ENCODE measurements around the gene DRC7. TPM values are rescaled to one million over a fixed set of nuclear protein-coding genes. Genes with fewer than 3 reads are reported as not detected.

The DRC7 gene
- total RNA-seq, 1 experiment from 2014 or later, result not detected

- intact Hi-C loops (cut with micrococcal nuclease), result no loop called here
- ChIA-PET POLR2A (no interaction called here), CTCF (interaction anchor here (0.7 to 2.2 kb wide), 8 partner anchors 50 to 248 kb away, joined by 3 to 12 read pairs (median 4); no protein-coding TSS in a partner anchor)
- H3K27ac Mint-ChIP-seq (ENCODE audit: low read depth, unreplicated experiment), result no peak overlapping the region
- H3K9me3 Mint-ChIP-seq (ENCODE audit: unreplicated experiment), result no peaks in the 10 kb centered on the region
- H3K4me3 Mint-ChIP-seq (ENCODE audit: unreplicated experiment), result no peak overlapping the region
- no peak for TF ChIP-seq CTCF (IDR thresholded peaks at IDR 0.05; ENCODE audit: unreplicated experiment)
- H3K36me3 Mint-ChIP-seq (ENCODE audit: insufficient read depth, unreplicated experiment), result no peaks in the 10 kb centered on the region
- H3K27me3 Mint-ChIP-seq (ENCODE audit: insufficient read depth, unreplicated experiment), result no peaks in the 10 kb centered on the region
- DNase-seq (ENCODE audit: unreplicated experiment), result no peak
- no TSS peak for BruUV-seq (replicated peaks)
- peaks cover 6% of the 10 kb centered on the region for H3K4me1 Mint-ChIP-seq (ENCODE audit: insufficient read depth, unreplicated experiment)
Observed at GRCh38 chr16:57651344-57652333, 43.0 kb upstream of the DRC7 start.

GRCh38 chr16:57652695-57653471 lies 41.7 kb upstream of the DRC7 start:
- no peak for DNase-seq (ENCODE audit: unreplicated experiment)
- CTCF ChIA-PET, result interaction anchor here (0.6 to 2.2 kb wide), 7 partner anchors 52 to 134 kb away, joined by 3 to 12 read pairs (median 4); no protein-coding TSS in a partner anchor
- no peak overlapping the region for H3K4me3 Mint-ChIP-seq (ENCODE audit: unreplicated experiment)
- no peak for TF ChIP-seq CTCF (IDR thresholded peaks at IDR 0.05; ENCODE audit: unreplicated experiment)
- peaks cover 6% of the 10 kb centered on the region for H3K4me1 Mint-ChIP-seq (ENCODE audit: insufficient read depth, unreplicated experiment)
- no peaks in the 10 kb centered on the region for H3K27me3 Mint-ChIP-seq (ENCODE audit: insufficient read depth, unreplicated experiment)
- H3K36me3 Mint-ChIP-seq (ENCODE audit: insufficient read depth, unreplicated experiment), result no peaks in the 10 kb centered on the region
- H3K9me3 Mint-ChIP-seq (ENCODE audit: unreplicated experiment), result no peaks in the 10 kb centered on the region
- H3K27ac Mint-ChIP-seq (ENCODE audit: low read depth, unreplicated experiment), result no peak overlapping the region
- POLR2A ChIA-PET, result no interaction called here
- intact Hi-C loops (cut with micrococcal nuclease), result no loop called here
- BruUV-seq (replicated peaks), result no TSS peak

GRCh38 chr16:57653936-57654335 lies 40.7 kb upstream of the DRC7 start:
- intact Hi-C loops (cut with micrococcal nuclease), result no loop called here
- Mint-ChIP-seq H3K36me3 (ENCODE audit: insufficient read depth, unreplicated experiment) (no peaks in the 10 kb centered on the region), H3K27me3 (ENCODE audit: insufficient read depth, unreplicated experiment) (no peaks in the 10 kb centered on the region), H3K4me1 (ENCODE audit: insufficient read depth, unreplicated experiment) (peaks cover 6% of the 10 kb centered on the region), H3K27ac (ENCODE audit: low read depth, unreplicated experiment) (peak overlapping the region; percentile 69), H3K4me3 (ENCODE audit: unreplicated experiment) (no peak overlapping the region), H3K9me3 (ENCODE audit: unreplicated experiment) (no peaks in the 10 kb centered on the region)
- no TSS peak for BruUV-seq (replicated peaks)
- DNase-seq (ENCODE audit: unreplicated experiment), result peak; percentile 72
- POLR2A ChIA-PET, result interaction anchor here (0.7 kb wide), 2 partner anchors 11 to 569 kb away, joined by 3 read pairs; no protein-coding TSS in a partner anchor
- CTCF ChIA-PET, result interaction anchor here (0.6 to 1.2 kb wide), 3 partner anchors 62 to 291 kb away, joined by 3 to 4 read pairs (median 3); no protein-coding TSS in a partner anchor
- TF ChIP-seq CTCF (IDR thresholded peaks at IDR 0.05; ENCODE audit: unreplicated experiment), result no peak

Measured in MCF 10A (cell line).